Measurements from ENCODE around the gene RALGAPA2.

Gene RALGAPA2

GRCh38 chr20:20580139-20580538 is 132.3 kb downstream of the RALGAPA2 start:
- H3K36me3 Mint-ChIP-seq (ENCODE audit: low read depth) = peaks cover 22% of the 10 kb centered on the region
- peaks cover 4% of the 10 kb centered on the region for H3K4me1 Mint-ChIP-seq (ENCODE audit: low read depth)
- no peak overlapping the region for H3K27ac Mint-ChIP-seq
- no peak overlapping the region for H3K4me3 Mint-ChIP-seq
- H3K27me3 Mint-ChIP-seq (ENCODE audit: low read depth) = no peaks in the 10 kb centered on the region
- DNase-seq (ENCODE audit: low spot score) = no peak
- H3K9me3 Mint-ChIP-seq = no peaks in the 10 kb centered on the region

- no peak for DNase-seq (ENCODE audit: low spot score)
- H3K36me3 Mint-ChIP-seq (ENCODE audit: low read depth) = peaks cover 23% of the 10 kb centered on the region
- no peak overlapping the region for H3K4me3 Mint-ChIP-seq
- H3K27me3 Mint-ChIP-seq (ENCODE audit: low read depth) = no peaks in the 10 kb centered on the region
- peaks cover 4% of the 10 kb centered on the region for H3K4me1 Mint-ChIP-seq (ENCODE audit: low read depth)
- H3K27ac Mint-ChIP-seq = no peak overlapping the region
- H3K9me3 Mint-ChIP-seq = no peaks in the 10 kb centered on the region
Observed at GRCh38 chr20:20578838-20579237, 133.6 kb downstream of the RALGAPA2 start.

GRCh38 chr20:20573797-20574196 is 138.6 kb downstream of the RALGAPA2 start:
- Mint-ChIP-seq H3K4me1 (ENCODE audit: low read depth) (no peaks in the 10 kb centered on the region), H3K27ac (no peak overlapping the region), H3K4me3 (no peak overlapping the region), H3K27me3 (ENCODE audit: low read depth) (no peaks in the 10 kb centered on the region), H3K36me3 (ENCODE audit: low read depth) (peaks cover 13% of the 10 kb centered on the region), H3K9me3 (no peaks in the 10 kb centered on the region)
- no peak for DNase-seq (ENCODE audit: low spot score)

DNA sequence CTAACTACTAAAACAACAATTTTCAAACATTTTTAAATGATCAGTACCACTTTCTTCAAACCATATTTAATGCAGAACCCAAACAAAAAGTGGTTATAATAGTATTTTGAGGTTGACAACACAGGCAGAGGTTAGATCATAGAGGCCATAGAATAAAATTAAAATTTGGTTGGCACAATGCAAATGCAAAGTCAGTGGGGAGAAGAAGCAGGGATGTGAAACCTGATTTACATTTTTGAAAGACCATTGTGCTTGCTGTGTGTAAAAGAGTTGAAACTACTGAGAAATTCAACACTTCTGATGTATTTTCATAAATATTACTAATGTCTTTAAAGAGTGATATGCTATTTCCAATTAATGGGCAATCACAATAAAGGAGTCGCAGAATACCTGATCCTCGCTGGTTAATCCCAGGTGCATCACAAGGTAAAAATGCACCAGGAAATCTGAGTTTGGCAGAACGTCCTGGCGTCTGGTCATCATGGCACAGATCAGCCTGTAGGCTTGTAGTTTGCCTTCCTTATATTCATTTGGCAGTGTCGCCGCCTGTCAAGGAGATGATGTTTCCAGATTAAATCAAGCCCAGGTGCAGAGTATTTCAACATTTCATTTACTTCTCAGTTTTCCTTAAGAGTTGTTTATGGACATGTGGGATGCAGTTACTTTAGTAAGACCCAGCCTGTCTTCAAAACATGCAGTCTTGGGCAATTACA is 141.2 kb downstream of the RALGAPA2 start:
- no peaks in the 10 kb centered on the region for H3K27me3 Mint-ChIP-seq (ENCODE audit: low read depth)

GRCh38 chr20:20568604-20569205 is 143.7 kb downstream of the RALGAPA2 start:
- Mint-ChIP-seq H3K27ac (no peak overlapping the region), H3K27me3 (ENCODE audit: low read depth) (no peaks in the 10 kb centered on the region), H3K36me3 (ENCODE audit: low read depth) (peaks cover 7% of the 10 kb centered on the region), H3K4me1 (ENCODE audit: low read depth) (no peaks in the 10 kb centered on the region), H3K9me3 (no peaks in the 10 kb centered on the region), H3K4me3 (no peak overlapping the region)
- no peak for DNase-seq (ENCODE audit: low spot score)

More for the DNA sequence above, 141.2 kb downstream of the RALGAPA2 start:
- Mint-ChIP-seq H3K36me3 (ENCODE audit: low read depth) (peaks cover 11% of the 10 kb centered on the region), H3K4me3 (no peak overlapping the region), H3K4me1 (ENCODE audit: low read depth) (no peaks in the 10 kb centered on the region), H3K27ac (no peak overlapping the region), H3K9me3 (no peaks in the 10 kb centered on the region)
- no peak for DNase-seq (ENCODE audit: low spot score)

DNA sequence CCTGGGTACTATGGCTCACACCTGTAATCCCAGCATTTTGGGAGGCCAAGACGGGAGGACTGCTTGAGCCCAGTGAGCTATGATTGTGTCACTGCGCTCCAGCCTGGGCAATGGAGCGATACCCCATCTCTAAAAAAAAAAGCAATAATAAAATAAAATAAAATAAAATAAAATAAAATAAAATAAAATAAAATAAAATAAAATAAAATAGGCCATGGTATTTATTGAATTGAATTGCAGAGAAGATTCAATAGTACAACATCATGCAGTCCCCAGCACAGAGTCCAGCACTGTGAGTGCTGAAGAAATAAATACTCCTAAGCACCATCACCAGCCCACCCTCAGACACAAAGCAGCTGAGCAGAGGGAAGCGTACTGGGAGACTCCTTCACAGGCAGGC is 144.7 kb downstream of the RALGAPA2 start:
- H3K4me3 Mint-ChIP-seq = no peak overlapping the region
- no peaks in the 10 kb centered on the region for H3K9me3 Mint-ChIP-seq
- no peaks in the 10 kb centered on the region for H3K27me3 Mint-ChIP-seq (ENCODE audit: low read depth)
- DNase-seq (ENCODE audit: low spot score) = no peak
- H3K36me3 Mint-ChIP-seq (ENCODE audit: low read depth) = peaks cover 7% of the 10 kb centered on the region
- no peak overlapping the region for H3K27ac Mint-ChIP-seq
- H3K4me1 Mint-ChIP-seq (ENCODE audit: low read depth) = no peaks in the 10 kb centered on the region

- peaks cover 7% of the 10 kb centered on the region for H3K36me3 Mint-ChIP-seq (ENCODE audit: low read depth)
- no peak overlapping the region for H3K27ac Mint-ChIP-seq
- no peaks in the 10 kb centered on the region for H3K27me3 Mint-ChIP-seq (ENCODE audit: low read depth)
- no peak overlapping the region for H3K4me3 Mint-ChIP-seq
- no peaks in the 10 kb centered on the region for H3K9me3 Mint-ChIP-seq
- no peaks in the 10 kb centered on the region for H3K4me1 Mint-ChIP-seq (ENCODE audit: low read depth)
- no peak for DNase-seq (ENCODE audit: low spot score)
Observed at GRCh38 chr20:20566516-20566915, 145.9 kb downstream of the RALGAPA2 start.

DNA sequence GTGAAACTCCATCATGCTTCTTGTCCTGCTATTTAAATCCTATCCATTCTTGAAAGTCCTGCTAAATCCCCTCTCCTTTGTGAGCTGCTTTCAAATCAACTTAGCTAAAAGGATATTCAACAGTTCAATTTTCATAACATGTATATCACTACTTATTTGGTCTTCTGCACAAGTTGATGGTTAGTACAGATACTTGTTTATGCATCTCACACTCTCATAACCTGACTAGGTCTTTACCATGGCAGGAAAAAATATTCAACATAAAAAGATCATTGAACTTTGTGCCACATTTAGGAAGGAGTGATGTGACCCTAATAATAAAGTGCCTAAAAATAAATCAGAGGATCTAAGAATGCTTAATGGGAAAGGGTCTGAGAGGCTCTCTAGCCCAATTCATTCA is 148.2 kb downstream of the RALGAPA2 start:
- Mint-ChIP-seq H3K27ac (no peak overlapping the region), H3K4me3 (no peak overlapping the region), H3K36me3 (ENCODE audit: low read depth) (peaks cover 3% of the 10 kb centered on the region), H3K4me1 (ENCODE audit: low read depth) (no peaks in the 10 kb centered on the region), H3K27me3 (ENCODE audit: low read depth) (no peaks in the 10 kb centered on the region), H3K9me3 (no peaks in the 10 kb centered on the region)
- no peak for DNase-seq (ENCODE audit: low spot score)

DNA sequence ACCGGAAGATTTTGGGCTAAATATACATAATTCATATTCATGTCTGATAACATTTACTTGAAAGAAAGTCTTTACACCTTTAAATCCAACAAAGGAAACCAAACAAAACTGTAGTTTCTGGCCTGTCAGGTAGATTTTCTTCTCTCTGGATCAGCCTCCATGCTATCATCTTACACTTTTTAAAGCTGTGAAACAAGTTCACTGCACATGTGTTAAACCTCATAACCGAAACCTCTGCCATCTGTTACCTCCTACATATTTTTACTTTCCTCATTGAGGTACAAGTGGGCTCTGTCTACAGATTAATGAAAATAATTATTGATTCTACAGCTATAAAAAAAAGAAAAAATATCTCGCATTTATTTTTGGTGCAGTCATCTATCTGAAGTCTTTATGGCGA is 149.9 kb downstream of the RALGAPA2 start:
- Mint-ChIP-seq H3K9me3 (no peaks in the 10 kb centered on the region), H3K27ac (no peak overlapping the region), H3K36me3 (ENCODE audit: low read depth) (peaks cover 3% of the 10 kb centered on the region), H3K27me3 (ENCODE audit: low read depth) (no peaks in the 10 kb centered on the region), H3K4me3 (no peak overlapping the region), H3K4me1 (ENCODE audit: low read depth) (no peaks in the 10 kb centered on the region)
- DNase-seq (ENCODE audit: low spot score) = no peak

DNA sequence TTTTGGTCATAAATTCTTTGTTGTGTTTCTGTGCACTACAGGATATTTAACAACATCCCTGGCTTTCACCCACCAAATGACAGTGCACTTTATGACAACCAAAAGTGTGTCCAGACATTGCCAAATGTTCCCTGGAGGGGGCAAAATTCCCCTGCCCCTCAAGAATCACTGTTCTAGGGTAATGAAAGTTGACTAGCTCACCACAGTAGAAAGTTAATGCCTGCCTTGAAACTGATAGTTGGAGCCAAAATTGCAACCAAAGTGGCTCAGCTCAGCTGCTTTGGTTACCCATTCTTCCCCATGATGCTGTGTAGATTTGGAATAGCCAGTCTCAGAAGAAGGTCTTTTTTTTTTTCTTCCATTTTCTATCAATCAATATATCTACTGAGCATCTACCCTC is 150.6 kb downstream of the RALGAPA2 start:
- Mint-ChIP-seq H3K9me3 (no peaks in the 10 kb centered on the region), H3K4me1 (ENCODE audit: low read depth) (no peaks in the 10 kb centered on the region), H3K4me3 (no peak overlapping the region), H3K36me3 (ENCODE audit: low read depth) (peaks cover 3% of the 10 kb centered on the region), H3K27ac (no peak overlapping the region), H3K27me3 (ENCODE audit: low read depth) (no peaks in the 10 kb centered on the region)
- DNase-seq (ENCODE audit: low spot score) = no peak

- no peak overlapping the region for H3K27ac Mint-ChIP-seq
- no peaks in the 10 kb centered on the region for H3K27me3 Mint-ChIP-seq (ENCODE audit: low read depth)
- H3K4me1 Mint-ChIP-seq (ENCODE audit: low read depth) = no peaks in the 10 kb centered on the region
- peaks cover 4% of the 10 kb centered on the region for H3K36me3 Mint-ChIP-seq (ENCODE audit: low read depth)
- no peak overlapping the region for H3K4me3 Mint-ChIP-seq
- no peaks in the 10 kb centered on the region for H3K9me3 Mint-ChIP-seq
- DNase-seq (ENCODE audit: low spot score) = no peak
Observed at GRCh38 chr20:20561172-20561571, 151.3 kb downstream of the RALGAPA2 start.

DNA sequence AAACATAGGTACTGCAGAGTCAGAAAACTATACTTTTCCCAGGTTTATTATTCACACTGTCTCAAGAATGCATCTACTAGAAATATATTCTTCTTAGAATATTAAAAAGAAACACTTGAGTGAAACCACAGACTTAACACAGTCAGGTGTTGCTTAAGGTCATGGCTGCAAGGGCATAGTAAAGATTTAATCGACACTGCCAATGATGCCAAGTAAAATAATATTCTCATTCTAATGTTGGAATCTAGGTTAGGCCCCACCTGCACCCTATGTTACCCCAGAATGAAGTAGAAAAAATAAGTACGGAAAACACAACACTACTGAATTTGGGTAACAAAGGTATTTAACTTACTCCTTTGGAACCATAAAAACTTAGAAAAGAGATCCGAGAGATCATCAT is 155.0 kb downstream of the RALGAPA2 start:
- Mint-ChIP-seq H3K4me3 (no peak overlapping the region), H3K4me1 (ENCODE audit: low read depth) (no peaks in the 10 kb centered on the region), H3K27ac (no peak overlapping the region), H3K9me3 (no peaks in the 10 kb centered on the region), H3K27me3 (ENCODE audit: low read depth) (no peaks in the 10 kb centered on the region), H3K36me3 (ENCODE audit: low read depth) (peaks cover 5% of the 10 kb centered on the region)
- DNase-seq (ENCODE audit: low spot score) = no peak

DNA sequence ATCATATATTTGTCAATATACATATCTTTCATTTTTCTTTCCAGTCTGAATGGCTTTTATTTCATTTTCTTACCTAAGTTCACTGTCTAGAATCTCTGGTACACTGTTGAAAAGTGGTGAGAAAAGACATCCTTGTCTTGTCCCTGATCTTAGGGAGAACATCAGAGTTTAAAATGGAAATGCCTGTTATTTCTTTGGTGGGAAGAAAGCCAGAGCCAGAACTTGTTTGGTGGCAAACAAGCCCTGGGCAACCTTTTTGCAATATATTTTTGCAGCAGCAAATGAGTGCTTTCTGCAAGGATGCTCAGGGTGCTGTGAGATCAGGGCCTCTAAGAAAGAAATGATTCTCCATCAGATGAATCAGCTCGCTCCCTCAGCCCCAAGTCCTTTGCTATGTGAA is 156.6 kb downstream of the RALGAPA2 start:
- Mint-ChIP-seq H3K36me3 (ENCODE audit: low read depth) (peaks cover 5% of the 10 kb centered on the region), H3K9me3 (no peaks in the 10 kb centered on the region), H3K27me3 (ENCODE audit: low read depth) (no peaks in the 10 kb centered on the region), H3K27ac (no peak overlapping the region), H3K4me3 (no peak overlapping the region), H3K4me1 (ENCODE audit: low read depth) (peaks cover 6% of the 10 kb centered on the region)
- DNase-seq (ENCODE audit: low spot score) = no peak

GRCh38 chr20:20554951-20555350 is 157.5 kb downstream of the RALGAPA2 start:
- no peak for DNase-seq (ENCODE audit: low spot score)
- H3K36me3 Mint-ChIP-seq (ENCODE audit: low read depth) = peaks cover 5% of the 10 kb centered on the region
- no peaks in the 10 kb centered on the region for H3K27me3 Mint-ChIP-seq (ENCODE audit: low read depth)

GRCh38 chr20:20553541-20553940 is 158.9 kb downstream of the RALGAPA2 start:
- H3K27me3 Mint-ChIP-seq (ENCODE audit: low read depth) = no peaks in the 10 kb centered on the region
- peaks cover 10% of the 10 kb centered on the region for H3K4me1 Mint-ChIP-seq (ENCODE audit: low read depth)
- no peak overlapping the region for H3K27ac Mint-ChIP-seq
- peaks cover 5% of the 10 kb centered on the region for H3K36me3 Mint-ChIP-seq (ENCODE audit: low read depth)
- H3K9me3 Mint-ChIP-seq = no peaks in the 10 kb centered on the region
- no peak for DNase-seq (ENCODE audit: low spot score)
- no peak overlapping the region for H3K4me3 Mint-ChIP-seq

More at GRCh38 chr20:20554951-20555350, 157.5 kb downstream of the RALGAPA2 start:
- peaks cover 6% of the 10 kb centered on the region for H3K4me1 Mint-ChIP-seq (ENCODE audit: low read depth)
- H3K9me3 Mint-ChIP-seq = no peaks in the 10 kb centered on the region
- H3K27ac Mint-ChIP-seq = no peak overlapping the region
- H3K4me3 Mint-ChIP-seq = no peak overlapping the region

All from T-helper 2 cell treated with Interferon-gamma antibody and Interleukin-4, amounts not matched to agents 5 μg/mL and 100 μg/mL, for 36 hours (primary cell).